GM12891 (cell line): ENCODE data around the gene SLC38A10. TPM values are rescaled to one million over a fixed set of nuclear protein-coding genes. Genes with fewer than 3 reads are reported as not detected.

Experiments used
- DNase-seq: peaks from one replicate; pipeline ENCODE4 v3.0.0; 2011; ENCODE audit warnings: low spot score; ENCODE audit not compliant: insufficient read length
- FAIRE-seq: peaks from 2 replicates; lab custom pipeline; 2011; peaks lifted over from hg19 to GRCh38; lab: Jason Lieb, UNC
- PAX5 ChIP-seq: IDR thresholded peaks from 2 replicates; pipeline ENCODE4 v1.6.1; 2011; ENCODE audit warnings: low read length, moderate library complexity, mild to moderate bottlenecking; ENCODE audit not compliant: insufficient read depth, severe bottlenecking
- POLR2A ChIP-seq: IDR thresholded peaks from 2 replicates; pipeline ENCODE4 v1.6.1; 2011; ENCODE audit warnings: low read depth, low read length, control low read depth
- POLR2AphosphoS5 ChIP-seq: IDR thresholded peaks from 2 replicates; pipeline ENCODE4 v1.6.1; 2011; ENCODE audit warnings: low read depth, low read length, control low read depth
- POU2F2 ChIP-seq: IDR thresholded peaks from 2 replicates; pipeline ENCODE4 v1.6.1; 2011; ENCODE audit warnings: low read depth, mild to moderate bottlenecking, control low read depth, low read length, moderate library complexity
- SPI1 ChIP-seq: IDR thresholded peaks from 2 replicates; pipeline ENCODE4 v1.6.1; 2011; ENCODE audit warnings: low read depth, low read length, control low read depth
- TAF1 ChIP-seq: IDR thresholded peaks from 2 replicates; pipeline ENCODE4 v1.6.1; 2011; ENCODE audit warnings: low read depth, low read length, control low read depth
- polyA plus RNA-seq: library from polyadenylated mRNA; unstranded; fragments of >200 nt; gene quantifications from one replicate; pipeline ENCODE4 v1.2.1, GENCODE V29; 2012; ENCODE audit warnings: low read depth, missing spikeins, inconsistent platforms; ENCODE audit not compliant: missing spikeins

SLC38A10 gene
- 30.0 TPM for polyA plus RNA-seq

- FAIRE-seq (peak; percentile 91), DNase-seq (peak; percentile 99)
- peak; percentile 76 for TF ChIP-seq TAF1
- TF ChIP-seq POU2F2 = peak; percentile 46; the same call in 1 of the 2 replicates
- peak; percentile 93 for TF ChIP-seq POLR2A
- TF ChIP-seq PAX5 = no peak
- TF ChIP-seq SPI1 = peak; percentile 75
- peak; percentile 96 for TF ChIP-seq POLR2AphosphoS5
Measured at GRCh38 chr17:81295031-81295675, at the start of gene SLC38A10. SLC38A10 (minus strand) TSS chr17:81295307; CDS start chr17:81294921, 386 bp downstream.

GRCh38 chr17:81342269-81343070, 47.4 kb upstream of the SLC38A10 start:
- FAIRE-seq (no peak), DNase-seq (no peak)
- no peak for TF ChIP-seq POU2F2
- no peak for TF ChIP-seq TAF1
- no peak for TF ChIP-seq PAX5
- no peak for TF ChIP-seq SPI1
- no peak for TF ChIP-seq POLR2A
- no peak for TF ChIP-seq POLR2AphosphoS5

- FAIRE-seq (no peak), DNase-seq (no peak)
- no peak for TF ChIP-seq PAX5
- TF ChIP-seq POU2F2 = no peak
- no peak for TF ChIP-seq POLR2A
- no peak for TF ChIP-seq TAF1
- TF ChIP-seq POLR2AphosphoS5 = no peak
- TF ChIP-seq SPI1 = no peak
Measured at GRCh38 chr17:81341516-81342268, 46.6 kb upstream of the SLC38A10 start.

- no peak for DNase-seq
- FAIRE-seq = no peak
- no peak for TF ChIP-seq PAX5
- TF ChIP-seq POLR2A = no peak
- TF ChIP-seq POU2F2 = no peak
- no peak for TF ChIP-seq SPI1
- TF ChIP-seq TAF1 = no peak
Measured at GRCh38 chr17:81340607-81341515, 45.8 kb upstream of the SLC38A10 start.

- FAIRE-seq = no peak
- TF ChIP-seq PAX5 (no peak), POLR2AphosphoS5 (no peak), TAF1 (no peak), POLR2A (no peak), SPI1 (no peak), POU2F2 (no peak)
- no peak for DNase-seq
Measured at GRCh38 chr17:81339534-81340296, 44.6 kb upstream of the SLC38A10 start.

GRCh38 chr17:81339191-81339533, 44.1 kb upstream of the SLC38A10 start:
- DNase-seq = no peak
- no peak for FAIRE-seq
- TF ChIP-seq POLR2AphosphoS5 = no peak
- TF ChIP-seq POLR2A = no peak
- TF ChIP-seq POU2F2 = no peak
- TF ChIP-seq PAX5 = no peak
- no peak for TF ChIP-seq TAF1
- no peak for TF ChIP-seq SPI1

- FAIRE-seq = no peak
- no peak for DNase-seq
- TF ChIP-seq POU2F2 (no peak), POLR2A (no peak), PAX5 (no peak), POLR2AphosphoS5 (no peak), TAF1 (no peak), SPI1 (no peak)
Measured at GRCh38 chr17:81338274-81339190, 43.4 kb upstream of the SLC38A10 start.

- DNase-seq = no peak
- no peak for TF ChIP-seq POLR2A
- TF ChIP-seq POU2F2 = no peak
- TF ChIP-seq TAF1 = no peak
- no peak for TF ChIP-seq POLR2AphosphoS5
- TF ChIP-seq SPI1 = no peak
- no peak for TF ChIP-seq PAX5
- no peak for FAIRE-seq
Measured at GRCh38 chr17:81337476-81337879, 42.4 kb upstream of the SLC38A10 start.
